Small intestine (tissue), 4 donors: ENCODE results near the gene KRTAP1-1. TPM values are rescaled to one million over a fixed set of nuclear protein-coding genes. Genes with fewer than 3 reads are reported as not detected.

Experiments used
- polyA plus RNA-seq, 4 donors: library from polyadenylated mRNA; stranded (reverse) in 3 of 4; unstranded in 1 of 4; fragments of 200-250 nt in 3 of 4; fragments of 120-200 nt in 1 of 4; gene quantifications; one replicate each; pipeline versions ENCODE4 v1.2.1 to v1.2.3, GENCODE V29; 2013
- donor health status: healthy with polysubstance abuse.
- donor health status: Bipolar disorder and iron deficiency.
- donor health status: healthy.

Gene KRTAP1-1
- polyA plus RNA-seq, 4 donors, result not detected

Other genes starting within 250 kb of the KRTAP1-1 start
- not detected for gene KRT28, start 241.5 kb downstream of the KRTAP1-1 start, polyA plus RNA-seq
- 10 to 100 TPM; 18.7 to 51.3 (median 36.8) TPM for gene KRT10, start 218.8 kb downstream of the KRTAP1-1 start, polyA plus RNA-seq
- gene KRT12, start 174.2 kb downstream of the KRTAP1-1 start, polyA plus RNA-seq, result 1 to 10 TPM in 2 of 4 donors, under 1 TPM in 2; 0.28 to 9.2 (median 3.1) TPM
- gene KRT20, start 156.2 kb downstream of the KRTAP1-1 start, polyA plus RNA-seq, result 1,000 to 10,000 TPM in 1 of 4 donors, 100 to 1,000 TPM in 2, 10 to 100 TPM in 1; 66.8 to 1,534 (median 545) TPM
- under 1 TPM in 2 of 4 donors, not detected in 2; 0.66 to 0.82 TPM for gene KRT23, start 103.8 kb downstream of the KRTAP1-1 start, polyA plus RNA-seq
- gene KRT39, start 74.5 kb downstream of the KRTAP1-1 start, polyA plus RNA-seq, result under 1 TPM in 2 of 4 donors, not detected in 2; 0.03 to 0.04 TPM
- under 1 TPM in 3 of 4 donors, not detected in 1; 0.10 to 0.45 (median 0.12) TPM for gene KRT40, start 57.1 kb downstream of the KRTAP1-1 start, polyA plus RNA-seq
- not detected for gene KRTAP3-3, start 47.3 kb downstream of the KRTAP1-1 start, polyA plus RNA-seq
- not detected for gene KRTAP3-2, start 41.5 kb downstream of the KRTAP1-1 start, polyA plus RNA-seq
- gene KRTAP3-1, start 32.3 kb downstream of the KRTAP1-1 start, polyA plus RNA-seq, result not detected
- under 1 TPM in 1 of 4 donors, not detected in 3; 0.04 TPM for gene KRTAP1-5, start 14.2 kb downstream of the KRTAP1-1 start, polyA plus RNA-seq
- gene KRTAP1-4, start 11.3 kb downstream of the KRTAP1-1 start, polyA plus RNA-seq, result not detected
- gene KRTAP1-3, start 6.6 kb downstream of the KRTAP1-1 start, polyA plus RNA-seq, result not detected
- gene KRTAP2-1, start 5.9 kb upstream of the KRTAP1-1 start, polyA plus RNA-seq, result not detected
- gene KRTAP2-2, start 13.8 kb upstream of the KRTAP1-1 start, polyA plus RNA-seq, result not detected
- not detected for gene KRTAP2-3, start 18.7 kb upstream of the KRTAP1-1 start, polyA plus RNA-seq
- gene KRTAP2-4, start 24.4 kb upstream of the KRTAP1-1 start, polyA plus RNA-seq, result not detected
- gene KRTAP4-7, start 42.7 kb upstream of the KRTAP1-1 start, polyA plus RNA-seq, result not detected
- not detected for gene KRTAP4-8, start 56.7 kb upstream of the KRTAP1-1 start, polyA plus RNA-seq
- not detected for gene KRTAP4-16, start 60.8 kb upstream of the KRTAP1-1 start, polyA plus RNA-seq
- not detected for gene KRTAP4-9, start 63.9 kb upstream of the KRTAP1-1 start, polyA plus RNA-seq
- gene KRTAP4-11, start 76.9 kb upstream of the KRTAP1-1 start, polyA plus RNA-seq, result not detected
- not detected for gene KRTAP4-12, start 82.7 kb upstream of the KRTAP1-1 start, polyA plus RNA-seq
- not detected for gene KRTAP4-6, start 99.1 kb upstream of the KRTAP1-1 start, polyA plus RNA-seq
- gene KRTAP4-5, start 108.4 kb upstream of the KRTAP1-1 start, polyA plus RNA-seq, result not detected
- gene KRTAP4-4, start 119.3 kb upstream of the KRTAP1-1 start, polyA plus RNA-seq, result not detected
- gene KRTAP4-3, start 126.8 kb upstream of the KRTAP1-1 start, polyA plus RNA-seq, result not detected
- not detected for gene KRTAP4-2, start 136.8 kb upstream of the KRTAP1-1 start, polyA plus RNA-seq
- gene KRTAP4-1, start 143.5 kb upstream of the KRTAP1-1 start, polyA plus RNA-seq, result not detected
- not detected for gene KRTAP9-1, start 148.4 kb upstream of the KRTAP1-1 start, polyA plus RNA-seq
- gene KRTAP9-2, start 185.2 kb upstream of the KRTAP1-1 start, polyA plus RNA-seq, result not detected
- gene KRTAP9-3, start 191.0 kb upstream of the KRTAP1-1 start, polyA plus RNA-seq, result not detected
- gene KRTAP9-8, start 196.5 kb upstream of the KRTAP1-1 start, polyA plus RNA-seq, result not detected
- gene KRTAP9-4, start 208.2 kb upstream of the KRTAP1-1 start, polyA plus RNA-seq, result not detected
- gene KRTAP9-9, start 213.9 kb upstream of the KRTAP1-1 start, polyA plus RNA-seq, result not detected
- not detected for gene KRTAP9-6, start 223.9 kb upstream of the KRTAP1-1 start, polyA plus RNA-seq
- not detected for gene KRTAP9-7, start 234.2 kb upstream of the KRTAP1-1 start, polyA plus RNA-seq